ENCODE results near the gene WWOX. TPM values are rescaled to one million over a fixed set of nuclear protein-coding genes. Genes with fewer than 3 reads are reported as not detected.
A peak's percentile ranks its signal among the peaks of the same experiment; 100 is the strongest.

Gene WWOX
- total and polyA plus RNA-seq, 2 of the 13 experiments (the other 11 are each of a cell fraction or from before 2014, with no cell fraction given), result 9.1 to 37.4 TPM

DNA sequence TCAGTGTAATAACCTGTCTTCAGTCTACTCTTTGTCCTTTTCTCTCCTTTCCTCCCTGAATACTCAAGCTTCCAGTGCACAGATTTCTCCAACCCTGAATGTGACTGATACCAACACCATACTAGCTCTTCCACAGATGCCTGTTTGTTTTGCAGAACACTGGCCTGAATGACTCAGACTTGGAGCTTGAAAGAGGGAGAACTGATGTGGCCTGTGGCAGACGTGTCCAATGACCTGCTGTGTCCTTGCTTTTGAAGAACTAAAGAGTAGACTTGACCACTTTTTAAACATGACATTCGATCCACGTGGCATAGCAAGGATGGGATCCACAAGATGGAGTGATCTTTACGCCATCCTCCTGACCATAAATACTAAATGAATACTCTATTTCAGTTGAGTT, 361.0 kb downstream of the WWOX start (continued):
- TF ChIP-seq ZNF432 (CRISPR knock-in tag; IDR thresholded peaks at IDR 0.05; ENCODE audit: borderline replicate concordance) (no peak), IKZF4 (CRISPR knock-in tag; IDR thresholded peaks at IDR 0.05; ENCODE audit: borderline replicate concordance, low read depth, not compliant biosample characterization) (no peak), NFRKB (IDR thresholded peaks at IDR 0.05) (no peak), ZNF205 (CRISPR knock-in tag; IDR thresholded peaks at IDR 0.05) (0 out of 2 replicates have a peak, but pooled peaks have one; percentile 15), YEATS4 (CRISPR knock-in tag; IDR thresholded peaks at IDR 0.05; ENCODE audit: borderline replicate concordance) (no peak), PCBP1 (IDR thresholded peaks at IDR 0.05; ENCODE audit: borderline replicate concordance, low read depth, low read length) (no peak), MBD4 (IDR thresholded peaks at IDR 0.05; ENCODE audit: borderline replicate concordance, low read length) (no peak), RAD51 (IDR thresholded peaks at IDR 0.05; ENCODE audit: borderline replicate concordance) (no peak), SALL1 (CRISPR knock-in tag; IDR thresholded peaks at IDR 0.05) (peak; percentile 54; the same call in 1 of the 2 replicates), GABPA (IDR thresholded peaks at IDR 0.05; ENCODE audit: low read depth, low read length) (no peak), GABPA (CRISPR knock-in tag; IDR thresholded peaks at IDR 0.05; ENCODE audit: low read depth) (no peak), ZNF607 (CRISPR knock-in tag; IDR thresholded peaks at IDR 0.05; ENCODE audit: borderline replicate concordance) (no peak), MBNL3 (CRISPR knock-in tag; conservative IDR thresholded peaks at IDR 0.05) (no peak), ZNF329 (CRISPR knock-in tag; IDR thresholded peaks at IDR 0.05; ENCODE audit: low read depth) (no peak), TBX3 (IDR thresholded peaks at IDR 0.05; ENCODE audit: borderline replicate concordance) (no peak), ARNT2 (CRISPR knock-in tag; IDR thresholded peaks at IDR 0.05; ENCODE audit: low read depth) (no peak), ATAD3A (CRISPR knock-in tag; IDR thresholded peaks at IDR 0.05) (no peak), TMF1 (CRISPR knock-in tag; IDR thresholded peaks at IDR 0.05; ENCODE audit: low read depth) (no peak), RFXANK (CRISPR knock-in tag; IDR thresholded peaks at IDR 0.05) (no peak), GZF1 (CRISPR knock-in tag; IDR thresholded peaks at IDR 0.05) (no peak), ZNF468 (CRISPR knock-in tag; IDR thresholded peaks at IDR 0.05) (no peak)
- TF ChIP-seq, protein P1, sequence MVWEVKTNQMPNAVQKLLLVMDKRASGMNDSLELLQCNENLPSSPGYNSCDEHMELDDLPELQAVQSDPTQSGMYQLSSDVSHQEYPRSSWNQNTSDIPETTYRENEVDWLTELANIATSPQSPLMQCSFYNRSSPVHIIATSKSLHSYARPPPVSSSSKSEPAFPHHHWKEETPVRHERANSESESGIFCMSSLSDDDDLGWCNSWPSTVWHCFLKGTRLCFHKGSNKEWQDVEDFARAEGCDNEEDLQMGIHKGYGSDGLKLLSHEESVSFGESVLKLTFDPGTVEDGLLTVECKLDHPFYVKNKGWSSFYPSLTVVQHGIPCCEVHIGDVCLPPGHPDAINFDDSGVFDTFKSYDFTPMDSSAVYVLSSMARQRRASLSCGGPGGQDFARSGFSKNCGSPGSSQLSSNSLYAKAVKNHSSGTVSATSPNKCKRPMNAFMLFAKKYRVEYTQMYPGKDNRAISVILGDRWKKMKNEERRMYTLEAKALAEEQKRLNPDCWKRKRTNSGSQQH (CRISPR knock-in tag; IDR thresholded peaks at IDR 0.05; ENCODE audit: low read depth), result no peak
- TF ChIP-seq, protein P2, sequence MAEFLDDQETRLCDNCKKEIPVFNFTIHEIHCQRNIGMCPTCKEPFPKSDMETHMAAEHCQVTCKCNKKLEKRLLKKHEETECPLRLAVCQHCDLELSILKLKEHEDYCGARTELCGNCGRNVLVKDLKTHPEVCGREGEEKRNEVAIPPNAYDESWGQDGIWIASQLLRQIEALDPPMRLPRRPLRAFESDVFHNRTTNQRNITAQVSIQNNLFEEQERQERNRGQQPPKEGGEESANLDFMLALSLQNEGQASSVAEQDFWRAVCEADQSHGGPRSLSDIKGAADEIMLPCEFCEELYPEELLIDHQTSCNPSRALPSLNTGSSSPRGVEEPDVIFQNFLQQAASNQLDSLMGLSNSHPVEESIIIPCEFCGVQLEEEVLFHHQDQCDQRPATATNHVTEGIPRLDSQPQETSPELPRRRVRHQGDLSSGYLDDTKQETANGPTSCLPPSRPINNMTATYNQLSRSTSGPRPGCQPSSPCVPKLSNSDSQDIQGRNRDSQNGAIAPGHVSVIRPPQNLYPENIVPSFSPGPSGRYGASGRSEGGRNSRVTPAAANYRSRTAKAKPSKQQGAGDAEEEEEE (CRISPR knock-in tag; IDR thresholded peaks at IDR 0.05; ENCODE audit: borderline replicate concordance), result no peak
- TF ChIP-seq, protein P3, sequence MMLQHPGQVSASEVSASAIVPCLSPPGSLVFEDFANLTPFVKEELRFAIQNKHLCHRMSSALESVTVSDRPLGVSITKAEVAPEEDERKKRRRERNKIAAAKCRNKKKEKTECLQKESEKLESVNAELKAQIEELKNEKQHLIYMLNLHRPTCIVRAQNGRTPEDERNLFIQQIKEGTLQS (CRISPR knock-in tag; IDR thresholded peaks at IDR 0.05), result 0 out of 2 replicates have a peak, but pooled peaks have one; percentile 27
- TF ChIP-seq, protein P4, sequence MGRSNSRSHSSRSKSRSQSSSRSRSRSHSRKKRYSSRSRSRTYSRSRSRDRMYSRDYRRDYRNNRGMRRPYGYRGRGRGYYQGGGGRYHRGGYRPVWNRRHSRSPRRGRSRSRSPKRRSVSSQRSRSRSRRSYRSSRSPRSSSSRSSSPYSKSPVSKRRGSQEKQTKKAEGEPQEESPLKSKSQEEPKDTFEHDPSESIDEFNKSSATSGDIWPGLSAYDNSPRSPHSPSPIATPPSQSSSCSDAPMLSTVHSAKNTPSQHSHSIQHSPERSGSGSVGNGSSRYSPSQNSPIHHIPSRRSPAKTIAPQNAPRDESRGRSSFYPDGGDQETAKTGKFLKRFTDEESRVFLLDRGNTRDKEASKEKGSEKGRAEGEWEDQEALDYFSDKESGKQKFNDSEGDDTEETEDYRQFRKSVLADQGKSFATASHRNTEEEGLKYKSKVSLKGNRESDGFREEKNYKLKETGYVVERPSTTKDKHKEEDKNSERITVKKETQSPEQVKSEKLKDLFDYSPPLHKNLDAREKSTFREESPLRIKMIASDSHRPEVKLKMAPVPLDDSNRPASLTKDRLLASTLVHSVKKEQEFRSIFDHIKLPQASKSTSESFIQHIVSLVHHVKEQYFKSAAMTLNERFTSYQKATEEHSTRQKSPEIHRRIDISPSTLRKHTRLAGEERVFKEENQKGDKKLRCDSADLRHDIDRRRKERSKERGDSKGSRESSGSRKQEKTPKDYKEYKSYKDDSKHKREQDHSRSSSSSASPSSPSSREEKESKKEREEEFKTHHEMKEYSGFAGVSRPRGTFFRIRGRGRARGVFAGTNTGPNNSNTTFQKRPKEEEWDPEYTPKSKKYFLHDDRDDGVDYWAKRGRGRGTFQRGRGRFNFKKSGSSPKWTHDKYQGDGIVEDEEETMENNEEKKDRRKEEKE (IDR thresholded peaks at IDR 0.05), result no peak
- TF ChIP-seq, protein P5, sequence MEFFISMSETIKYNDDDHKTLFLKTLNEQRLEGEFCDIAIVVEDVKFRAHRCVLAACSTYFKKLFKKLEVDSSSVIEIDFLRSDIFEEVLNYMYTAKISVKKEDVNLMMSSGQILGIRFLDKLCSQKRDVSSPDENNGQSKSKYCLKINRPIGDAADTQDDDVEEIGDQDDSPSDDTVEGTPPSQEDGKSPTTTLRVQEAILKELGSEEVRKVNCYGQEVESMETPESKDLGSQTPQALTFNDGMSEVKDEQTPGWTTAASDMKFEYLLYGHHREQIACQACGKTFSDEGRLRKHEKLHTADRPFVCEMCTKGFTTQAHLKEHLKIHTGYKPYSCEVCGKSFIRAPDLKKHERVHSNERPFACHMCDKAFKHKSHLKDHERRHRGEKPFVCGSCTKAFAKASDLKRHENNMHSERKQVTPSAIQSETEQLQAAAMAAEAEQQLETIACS (CRISPR knock-in tag; IDR thresholded peaks at IDR 0.05), result no peak
